Mammary epithelial cell (primary cell): ENCODE measurements around the gene NARF.
A peak's percentile ranks its signal among the peaks of the same experiment; 100 is the strongest.

ENCODE experiments used
- CTCF ChIP-seq, 2 donors: IDR thresholded peaks in 1 of 2; conservative IDR thresholded peaks in 1 of 2; 2 replicates each; pipeline ENCODE4 v1.5.1; 2011 to 2012; ENCODE audit warnings: inconsistent platforms in 2 of 2, low read length in 2 of 2, mild to moderate bottlenecking in 2 of 2, control low read depth in 1 of 2, low read depth in 1 of 2; ENCODE audit not compliant: insufficient read depth in 1 of 2; ENCODE audit errors: extremely low read depth in 1 of 2
- EZH2 ChIP-seq: IDR thresholded peaks from 2 replicates; pipeline ENCODE4 v1.6.1; 2012; ENCODE audit warnings: low read length, inconsistent platforms, borderline replicate concordance

- peak; percentile 85 to 95 for TF ChIP-seq CTCF (conservative IDR thresholded peaks at IDR 0.05 in 1 of 2, IDR thresholded peaks at IDR 0.05 in 1 of 2; ENCODE audit: extremely low read depth in 1 of 2, insufficient read depth in 1 of 2, low read depth in 1 of 2, low read length in 2 of 2)
- no peak for TF ChIP-seq EZH2
Observed at GRCh38 chr17:82494236-82495055, 35.9 kb downstream of the NARF start.
